Heart left ventricle (tissue), 16 donors: ENCODE data around the gene LGR6. TPM values are rescaled to one million over a fixed set of nuclear protein-coding genes. Genes with fewer than 3 reads are reported as not detected.
A peak's percentile ranks its signal among the peaks of the same experiment; 100 is the strongest.

Experiments used
- ATAC-seq, 4 donors: fragments of 200-7000 bp; cut with Tn5 transposase; one replicate each; pipeline ENCODE4 v1.9.1; 2020 to 2022; ENCODE audit warnings: moderate library complexity in 4 of 4, mild to moderate bottlenecking in 3 of 4, moderate number of reproducible peaks in 1 of 4
- DNase-seq, 5 donors: peaks; one replicate each; pipeline ENCODE4 v3.0.0-alpha.2; 2020
- H3K27ac ChIP-seq, 12 donors: fragments of 200-600 bp; sonication (generic) in 4 of 12; one replicate each; pipeline versions ENCODE4 v1.5.0 to v1.8.0; 2016 to 2022; ENCODE audit warnings: mild to moderate bottlenecking in 2 of 12
- H3K27me3 ChIP-seq, 9 donors: fragments of 200-600 bp; sonication (generic) in 2 of 9; one replicate each; pipeline versions ENCODE4 v1.5.1 to v1.8.0; 2016 to 2022; ENCODE audit warnings: mild to moderate bottlenecking in 3 of 9
- H3K36me3 ChIP-seq, 9 donors: fragments of 200-600 bp; sonication (generic) in 2 of 9; one replicate each; pipeline versions ENCODE4 v1.5.0 to v1.8.0; 2018 to 2022; ENCODE audit warnings: mild to moderate bottlenecking in 2 of 9
- H3K4me1 ChIP-seq, 12 donors: fragments of 200-600 bp; sonication (generic) in 4 of 12; one replicate each; pipeline versions ENCODE4 v1.5.0 to v1.8.0; 2016 to 2022; ENCODE audit warnings: mild to moderate bottlenecking in 3 of 12
- H3K4me3 ChIP-seq, 12 donors: fragments of 200-600 bp; sonication (generic) in 4 of 12; one replicate each; pipeline versions ENCODE4 v1.5.0 to v1.8.0; 2017 to 2022; ENCODE audit warnings: mild to moderate bottlenecking in 9 of 12, moderate library complexity in 4 of 12
- H3K9me3 ChIP-seq, 12 donors: fragments of 200-600 bp; sonication (generic) in 4 of 12; one replicate each; pipeline versions ENCODE4 v1.5.0 to v1.8.0; 2016 to 2022; ENCODE audit warnings: mild to moderate bottlenecking in 1 of 12
- CTCF ChIP-seq, 12 donors: fragments of 200-600 bp; sonication (generic) in 4 of 12; IDR thresholded peaks; one replicate each; pipeline versions ENCODE4 v1.5.0 to v1.8.0; 2018 to 2022; ENCODE audit warnings: antibody characterized with exemption in 12 of 12, mild to moderate bottlenecking in 5 of 12
- POLR2A ChIP-seq, 2 donors: fragments of 450-650 bp; IDR thresholded peaks; one replicate each; pipeline ENCODE4 v1.6.1; 2017; ENCODE audit warnings: antibody characterized with exemption in 2 of 2, mild to moderate bottlenecking in 2 of 2, moderate library complexity in 2 of 2
- WGBS, 4 donors: extraction: QIAGEN DNeasy Blood & Tissue Kit in 2 of 4; methylation state at CpG; one replicate each; pipeline versions ENCODE4 v1.1.5 to v1.1.7; 2013 to 2018; 5-methylcytosine and 5-hydroxymethylcytosine counted together
- intact Hi-C, 10 donors: fragments of 100-400 bp; cut with DNase I; formaldehyde crosslinking; loops; one replicate each; pipeline versions ENCODE4 v1.11.1 to v1.14.2; 2022
- polyA plus RNA-seq, 2 donors: library from polyadenylated mRNA; stranded (reverse); fragments of 200-250 nt; gene quantifications; one replicate each; pipeline ENCODE4 v1.2.3, GENCODE V29; 2013
- total RNA-seq, 9 donors: library from RNA; depleted of rRNA in 2 of 9; stranded (reverse); fragments of >200 nt in 2 of 9; fragmentation: NEBNext Ultra II Directional in 3 of 9; extraction: Animal tissue kit (Norgen Biotek cat#: 25700) in 3 of 9; gene quantifications; one replicate each; pipeline versions ENCODE4 v1.1.0 to v1.2.4, GENCODE V29; 2016 to 2023
- donor health status: ischemic (EF 13 %, LVEDD 7.1; RV severe dilation, severe dysfunction).
- donor health status: healthy with polysubstance abuse.
- donor health status: DM: no; HTN: yes; CAD: no.
- donor health status: DM: no; HTN: no; CAD: no.
- donor health status: ischemic (EF 25% LVEDD 6.9; RV normal size, moderate dysfunction).
- donor health status: ischemic (EF 25% LVEDD 5.7; RV mildly dilated, moderate dysfunction).
- donor health status: healthy.
- donor health status: DM: yes; HTN: yes; CAD: no.
- donor health status: ischemic (EF 35%, LVEDD 5.7; RV mildly dilated, moderate dysfunction).
- donor health status: nonischemic (EF 11% LVEDD 7.7; RV severe dilation, severe dysfunction).
- donor health status: DM: yes; HTN: yes; CAD: no.
- donor health status: PGD.
- donor health status: ischemic (EF 29% LVEDD 5.4; RV normal size, mild dysfunction).
- donor health status: nonischemic (EF 23%, LVEDD 6.1; RV moderate dilation, normal function).

LGR6 gene
- total and polyA plus RNA-seq, 11 donors: 0.29 to 3.5 (median 1.7) TPM

GRCh38 chr1:202317941-202318925, 124.6 kb downstream of the LGR6 start:
- DNase-seq (no peak), ATAC-seq (peak in 1 of 4 donors; percentile 19)
- intact Hi-C loops: loop anchor here in 3 of 10 donors (5.0 to 10.0 kb wide), 4 partner anchors 46 to 399 kb away; partner anchors contain the start of gene SYT2 (in 1 of the 3)
- no peaks in the 10 kb centered on the region for H3K9me3 ChIP-seq
- H3K36me3 ChIP-seq: no peaks in the 10 kb centered on the region
- H3K27ac ChIP-seq: no peak overlapping the region
- H3K27me3 ChIP-seq: no peaks in the 10 kb centered on the region
- H3K4me3 ChIP-seq: no peak overlapping the region
- 87 to 93% (median 92%) methylated on average over 17 to 52 of the region's 52 CpGs for WGBS, 4 donors
- H3K4me1 ChIP-seq: no peaks in the 10 kb centered on the region
- TF ChIP-seq POLR2A (IDR thresholded peaks at IDR 0.05) (no peak), CTCF (IDR thresholded peaks at IDR 0.05) (no peak)

GRCh38 chr1:202319381-202320080, 125.9 kb downstream of the LGR6 start:
- WGBS, 4 donors: 65 to 83% (median 73%) methylated on average over 4 of the region's 4 CpGs
- ATAC-seq (no peak), DNase-seq (no peak)
- Histone ChIP-seq H3K27me3 (no peaks in the 10 kb centered on the region), H3K9me3 (no peaks in the 10 kb centered on the region), H3K36me3 (no peaks in the 10 kb centered on the region), H3K27ac (no peak overlapping the region), H3K4me3 (no peak overlapping the region), H3K4me1 (no peaks in the 10 kb centered on the region)
- intact Hi-C loops: loop anchor here in 4 of 10 donors (5.0 to 10.0 kb wide), 5 partner anchors 47 to 398 kb away; partner anchors contain the start of gene SYT2 (in 1 of the 4)
- no peak for TF ChIP-seq POLR2A (IDR thresholded peaks at IDR 0.05)
- TF ChIP-seq CTCF (IDR thresholded peaks at IDR 0.05): no peak

- TF ChIP-seq POLR2A (IDR thresholded peaks at IDR 0.05) (no peak), CTCF (IDR thresholded peaks at IDR 0.05) (no peak)
- ATAC-seq (no peak), DNase-seq (no peak)
- intact Hi-C loops: loop anchor here in 1 of 10 donors (10.0 kb wide), 1 partner anchor 385 kb away; no protein-coding TSS in a partner anchor
- no peak overlapping the region for H3K4me3 ChIP-seq
- H3K27ac ChIP-seq: no peak overlapping the region
- H3K4me1 ChIP-seq: no peaks in the 10 kb centered on the region
- H3K9me3 ChIP-seq: no peaks in the 10 kb centered on the region
- H3K27me3 ChIP-seq: no peaks in the 10 kb centered on the region
- H3K36me3 ChIP-seq: no peaks in the 10 kb centered on the region
Measured at GRCh38 chr1:202320081-202320405, 126.4 kb downstream of the LGR6 start.

GRCh38 chr1:202323731-202324130, 130.1 kb downstream of the LGR6 start:
- ATAC-seq: no peak
- H3K27me3 ChIP-seq: no peaks in the 10 kb centered on the region
- TF ChIP-seq POLR2A (IDR thresholded peaks at IDR 0.05) (no peak), CTCF (IDR thresholded peaks at IDR 0.05) (no peak)
- H3K27ac ChIP-seq: no peak overlapping the region
- H3K4me1 ChIP-seq: no peaks in the 10 kb centered on the region
- 74 to 87% (median 80%) methylated on average over 4 of the region's 4 CpGs for WGBS, 4 donors
- H3K9me3 ChIP-seq: no peaks in the 10 kb centered on the region
- intact Hi-C loops: loop anchor here in 1 of 10 donors (10.0 kb wide), 1 partner anchor 381 kb away; no protein-coding TSS in a partner anchor
- H3K4me3 ChIP-seq: no peak overlapping the region
- no peak for DNase-seq
- no peaks in the 10 kb centered on the region for H3K36me3 ChIP-seq
